ENCODE results near the gene NRAS.

DNA sequence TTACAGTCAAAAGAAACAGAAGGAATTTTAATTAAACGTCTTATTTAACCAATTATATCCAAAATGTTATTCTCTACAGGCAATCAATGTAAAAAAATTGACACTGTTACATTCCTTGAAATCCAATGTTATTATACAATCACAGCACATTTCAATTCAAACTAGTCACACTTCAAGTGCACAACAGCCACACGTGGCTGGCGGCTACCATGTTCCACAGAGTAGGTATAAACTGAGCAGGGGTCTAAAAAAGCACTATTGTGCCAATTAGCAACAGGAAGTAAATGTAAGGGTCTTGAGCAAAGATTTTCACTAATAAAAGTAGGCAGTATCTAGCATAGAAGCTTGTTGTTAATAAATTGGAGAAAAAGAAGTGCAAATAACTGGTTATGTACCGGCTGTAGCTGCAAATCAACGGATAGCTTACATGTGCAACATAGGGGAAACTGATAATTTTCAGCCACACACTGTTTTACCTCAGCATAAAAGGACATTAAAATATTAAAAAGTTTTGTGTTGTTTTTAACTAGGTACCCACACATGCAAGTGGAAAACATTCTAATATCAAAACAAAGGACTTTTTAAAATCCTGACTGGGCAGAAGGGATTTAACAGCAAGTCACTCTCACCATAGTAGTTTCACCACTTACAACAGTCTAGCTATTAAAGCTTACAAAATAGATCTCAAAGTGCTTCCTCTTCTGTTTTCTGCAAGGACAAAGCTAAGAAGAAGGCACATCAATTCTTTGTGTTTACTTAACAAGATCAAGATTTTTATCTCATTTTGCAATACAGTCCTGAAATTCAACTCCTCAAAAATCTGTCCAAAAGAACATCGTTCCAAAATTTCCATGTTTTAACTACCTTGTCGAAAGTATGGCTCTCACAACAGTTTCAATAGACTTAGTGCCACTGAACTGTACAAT is 38.7 kb upstream of the NRAS start:
- TF ChIP-seq EZH2phosphoT487 (IDR thresholded peaks at IDR 0.05; ENCODE audit: insufficient read depth, low read depth) (no peak), EZH2 (IDR thresholded peaks at IDR 0.05; ENCODE audit: insufficient read depth, poor library complexity, severe bottlenecking) (no peak)

Measured in GM23248 (cell line).